H1 (cell line): ENCODE results near the gene MELTF. TPM values are rescaled to one million over a fixed set of nuclear protein-coding genes. Genes with fewer than 3 reads are reported as not detected.

ENCODE experiments used
- CTCF ChIA-PET: fragments of 300-600 bp; sonication (Branson Sonifier 250); formaldehyde crosslinking; loops from one replicate; lab custom pipeline; 2021; ENCODE audit not compliant: partially characterized antibody; lab: Charles Lee
- POLR2A ChIA-PET: fragments of 300-600 bp; sonication (Branson Sonifier 250); formaldehyde crosslinking; loops from one replicate; lab custom pipeline; 2021; ENCODE audit warnings: inconsistent platforms; ENCODE audit not compliant: partially characterized antibody; lab: Charles Lee
- DNase-seq, 2 experiments: peaks; one replicate each; pipeline versions ENCODE4 v3.0.0 to v3.0.0-alpha.2; 2010 to 2022; ENCODE audit warnings: low spot score in 2 of 2, low read depth in 1 of 2, mixed read lengths in 1 of 2
- FAIRE-seq: peaks from 2 replicates; lab custom pipeline; 2011; peaks lifted over from hg19 to GRCh38; lab: Jason Lieb, UNC
- H2AFZ ChIP-seq: 2 replicates; pipeline ENCODE4 v1.8.1; 2012; ENCODE audit warnings: low read length, inconsistent platforms
- H2AK5ac ChIP-seq: 2 replicates; pipeline ENCODE4 v1.6.1; 2013; ENCODE audit warnings: low read depth, low read length
- H2BK120ac ChIP-seq: replicated peaks from 2 replicates; pipeline ENCODE3; 2013; ENCODE audit warnings: low read depth, low read length, inconsistent platforms
- H2BK12ac ChIP-seq: 2 replicates; pipeline ENCODE4 v1.6.1; 2013; ENCODE audit warnings: low read depth, low read length
- H2BK15ac ChIP-seq: 2 replicates; pipeline ENCODE4 v1.6.1; 2013; ENCODE audit warnings: low read length
- H2BK20ac ChIP-seq: 2 replicates; pipeline ENCODE4 v1.6.1; 2013; ENCODE audit warnings: low read length
- H2BK5ac ChIP-seq: 2 replicates; pipeline ENCODE4 v1.6.1; 2013; ENCODE audit warnings: low read depth, low read length
- H3K14ac ChIP-seq: 2 replicates; pipeline ENCODE4 v1.6.1; 2013; ENCODE audit warnings: inconsistent platforms; ENCODE audit not compliant: insufficient read length
- H3K18ac ChIP-seq: 2 replicates; pipeline ENCODE4 v1.6.1; 2013; ENCODE audit warnings: low read length; ENCODE audit errors: extremely low read depth
- H3K23ac ChIP-seq: 2 replicates; pipeline ENCODE4 v1.6.1; 2013; ENCODE audit warnings: inconsistent platforms; ENCODE audit not compliant: insufficient read length
- H3K23me2 ChIP-seq: 2 replicates; pipeline ENCODE4 v1.6.1; 2013; ENCODE audit warnings: low read depth, low read length
- H3K27ac ChIP-seq: 2 replicates; pipeline ENCODE4 v1.6.1; 2011; ENCODE audit warnings: low read depth, low read length, inconsistent platforms
- H3K27me3 ChIP-seq, 4 experiments: replicated peaks in 1 of 4; 1 replicate in 1 of 4; 2 replicates in 3 of 4; pipeline versions ENCODE4 v1.6.1 to v1.8.1; 2011 to 2013; ENCODE audit warnings: low read length in 3 of 4, mild to moderate bottlenecking in 3 of 4, inconsistent platforms in 2 of 4, mixed read lengths in 2 of 4, moderate library complexity in 1 of 4; ENCODE audit not compliant: control insufficient read depth in 3 of 4, insufficient read depth in 3 of 4; ENCODE audit errors: extremely low read depth in 1 of 4
- H3K36me3 ChIP-seq, 4 experiments: 2 replicates each; pipeline versions ENCODE4 v1.6.1 to v1.8.1; 2011 to 2013; ENCODE audit warnings: mild to moderate bottlenecking in 4 of 4, low read length in 3 of 4, moderate library complexity in 2 of 4, control low read depth in 1 of 4, inconsistent platforms in 1 of 4; ENCODE audit not compliant: insufficient read depth in 4 of 4, control insufficient read depth in 2 of 4
- H3K4ac ChIP-seq: replicated peaks from 2 replicates; pipeline ENCODE3; 2013; ENCODE audit warnings: low read length, low read depth, mixed read lengths, inconsistent platforms; ENCODE audit not compliant: insufficient read length
- H3K4me1 ChIP-seq, 4 experiments: replicated peaks in 1 of 4; 1 replicate in 1 of 4; 2 replicates in 3 of 4; pipeline versions ENCODE4 v1.6.1 to v1.8.1; 2011 to 2013; ENCODE audit warnings: low read length in 3 of 4, inconsistent platforms in 2 of 4, mixed read lengths in 1 of 4; ENCODE audit not compliant: insufficient read depth in 4 of 4, control insufficient read depth in 3 of 4
- H3K4me2 ChIP-seq, 2 experiments: 2 replicates each; pipeline versions ENCODE4 v1.6.1 to v1.8.1; 2011 to 2013; ENCODE audit warnings: low read depth in 2 of 2, low read length in 2 of 2, control low read depth in 1 of 2, inconsistent platforms in 1 of 2, mild to moderate bottlenecking in 1 of 2; ENCODE audit not compliant: insufficient read depth in 1 of 2
- H3K4me3 ChIP-seq, 4 experiments: fragments of 200-600, 300-600 bp in 1 of 4; sonication (generic), shearing (Covaris generic), sonication (Bioruptor Twin) in 1 of 4; 2 replicates each; pipeline versions ENCODE4 v1.5.1 to v1.8.1; 2011 to 2016; ENCODE audit warnings: low read length in 4 of 4, low read depth in 3 of 4, control low read depth in 2 of 4, inconsistent platforms in 2 of 4, mild to moderate bottlenecking in 2 of 4, mixed read lengths in 1 of 4, moderate library complexity in 1 of 4; ENCODE audit not compliant: insufficient read depth in 2 of 4; ENCODE audit errors: extremely low read depth in 1 of 4
- H3K56ac ChIP-seq: replicated peaks from 2 replicates; pipeline ENCODE3; 2013; ENCODE audit warnings: low read depth, mild to moderate bottlenecking, mixed read lengths, low read length, inconsistent platforms; ENCODE audit not compliant: insufficient read length
- H3K79me1 ChIP-seq: 2 replicates; pipeline ENCODE4 v1.6.1; 2013; ENCODE audit warnings: low read depth, low read length, control low read depth
- H3K79me2 ChIP-seq, 2 experiments: 2 replicates each; pipeline versions ENCODE4 v1.6.1 to v1.8.1; 2012 to 2013; ENCODE audit warnings: low read length in 2 of 2, mild to moderate bottlenecking in 2 of 2, inconsistent platforms in 1 of 2; ENCODE audit not compliant: insufficient read depth in 2 of 2, control insufficient read depth in 1 of 2
- H3K9ac ChIP-seq, 4 experiments: replicated peaks in 1 of 4; 1 replicate in 1 of 4; 2 replicates in 3 of 4; pipeline versions ENCODE4 v1.6.1 to v1.8.1; 2011 to 2013; ENCODE audit warnings: low read depth in 3 of 4, low read length in 3 of 4, control low read depth in 2 of 4, mild to moderate bottlenecking in 2 of 4, moderate library complexity in 2 of 4, inconsistent platforms in 1 of 4; ENCODE audit errors: extremely low read depth in 1 of 4
- H3K9me3 ChIP-seq, 2 experiments: 2 replicates each; pipeline versions ENCODE4 v1.6.1 to v1.8.1; 2012 to 2013; ENCODE audit warnings: mild to moderate bottlenecking in 2 of 2, moderate library complexity in 2 of 2, control low read depth in 1 of 2, inconsistent platforms in 1 of 2, low read depth in 1 of 2, low read length in 1 of 2, mixed read lengths in 1 of 2; ENCODE audit not compliant: insufficient read depth in 2 of 2
- H4K20me1 ChIP-seq, 2 experiments: replicated peaks in 1 of 2; 2 replicates each; pipeline versions ENCODE3 to v1.8.1; 2011 to 2013; ENCODE audit warnings: inconsistent platforms in 2 of 2, low read length in 2 of 2, mild to moderate bottlenecking in 1 of 2; ENCODE audit not compliant: insufficient read depth in 2 of 2, control insufficient read depth in 1 of 2
- H4K5ac ChIP-seq: 2 replicates; pipeline ENCODE4 v1.6.1; 2013; ENCODE audit warnings: low read length, low read depth, mixed read lengths, inconsistent platforms; ENCODE audit not compliant: insufficient read length
- H4K8ac ChIP-seq: 2 replicates; pipeline ENCODE4 v1.8.0; 2013; ENCODE audit warnings: mild to moderate bottlenecking, moderate library complexity, low read length, inconsistent platforms; ENCODE audit not compliant: insufficient read depth; ENCODE audit errors: extremely low read depth
- H4K91ac ChIP-seq: replicated peaks from 2 replicates; pipeline ENCODE3; 2013; ENCODE audit warnings: low read length, mixed read lengths, inconsistent platforms; ENCODE audit not compliant: insufficient read length
- EGR1 ChIP-seq: IDR thresholded peaks from 2 replicates; pipeline ENCODE4 v1.6.1; 2011; ENCODE audit warnings: low read depth, low read length, borderline replicate concordance
- NANOG ChIP-seq: IDR thresholded peaks from 2 replicates; pipeline ENCODE4 v1.6.1; 2011; ENCODE audit warnings: low read length, low read depth, mild to moderate bottlenecking, inconsistent platforms; ENCODE audit not compliant: insufficient read depth, poor library complexity, severe bottlenecking
- POU5F1 ChIP-seq: IDR thresholded peaks from 2 replicates; pipeline ENCODE4 v1.6.1; 2011; ENCODE audit warnings: low read depth, mild to moderate bottlenecking, low read length, moderate library complexity
- SP1 ChIP-seq: IDR thresholded peaks from 2 replicates; pipeline ENCODE4 v1.6.1; 2011; ENCODE audit warnings: low read depth, low read length
- WGBS, 2 experiments: shearing (Covaris generic) in 1 of 2; methylation state at CpG; one replicate each; pipeline versions ENCODE4 v1.1.6 to v1.1.7; 2013 to 2015; ENCODE audit warnings: low lambda C conversion rate in 2 of 2, mixed read lengths in 2 of 2, inconsistent platforms in 1 of 2, low coverage in 1 of 2, missing lambda C conversion rate in 1 of 2; ENCODE audit not compliant: insufficient replicate concordance in 2 of 2, insufficient coverage in 1 of 2, insufficient read length in 1 of 2; ENCODE audit errors: extremely low coverage in 1 of 2, missing lambda C conversion rate in 1 of 2; 5-methylcytosine and 5-hydroxymethylcytosine counted together
- polyA plus RNA-seq, 7 experiments: library from polyadenylated mRNA; depleted of rRNA in 3 of 7; stranded (reverse) in 5 of 7; unstranded in 2 of 7; fragments of >200 nt in 5 of 7; fragments of 200-250 nt in 2 of 7; gene quantifications; 1 replicate in 5 of 7; 2 replicates in 1 of 7; 4 replicates in 1 of 7; pipeline versions ENCODE4 v1.2.1 to v1.2.3, GENCODE V29; 2011 to 2013; ENCODE audit warnings: missing spikeins in 2 of 7, mixed read lengths in 2 of 7
- total RNA-seq: library from RNA; stranded (reverse); fragmentation: NEBNext Ultra II Directional; extraction: Animal tissue kit (Norgen Biotek cat#: 25700); gene quantifications from 2 replicates; pipeline ENCODE4 v1.2.1, GENCODE V29; 2021
- TF ChIP-seq, protein P1 (sequence below): IDR thresholded peaks from 2 replicates; pipeline ENCODE4 v1.6.1; 2012; ENCODE audit warnings: inconsistent platforms

The MELTF gene
- total and polyA plus RNA-seq, 2 of the 8 experiments (the other 6 are each of a cell fraction or from before 2014, with no cell fraction given) = 1.7 to 3.5 TPM

DNA sequence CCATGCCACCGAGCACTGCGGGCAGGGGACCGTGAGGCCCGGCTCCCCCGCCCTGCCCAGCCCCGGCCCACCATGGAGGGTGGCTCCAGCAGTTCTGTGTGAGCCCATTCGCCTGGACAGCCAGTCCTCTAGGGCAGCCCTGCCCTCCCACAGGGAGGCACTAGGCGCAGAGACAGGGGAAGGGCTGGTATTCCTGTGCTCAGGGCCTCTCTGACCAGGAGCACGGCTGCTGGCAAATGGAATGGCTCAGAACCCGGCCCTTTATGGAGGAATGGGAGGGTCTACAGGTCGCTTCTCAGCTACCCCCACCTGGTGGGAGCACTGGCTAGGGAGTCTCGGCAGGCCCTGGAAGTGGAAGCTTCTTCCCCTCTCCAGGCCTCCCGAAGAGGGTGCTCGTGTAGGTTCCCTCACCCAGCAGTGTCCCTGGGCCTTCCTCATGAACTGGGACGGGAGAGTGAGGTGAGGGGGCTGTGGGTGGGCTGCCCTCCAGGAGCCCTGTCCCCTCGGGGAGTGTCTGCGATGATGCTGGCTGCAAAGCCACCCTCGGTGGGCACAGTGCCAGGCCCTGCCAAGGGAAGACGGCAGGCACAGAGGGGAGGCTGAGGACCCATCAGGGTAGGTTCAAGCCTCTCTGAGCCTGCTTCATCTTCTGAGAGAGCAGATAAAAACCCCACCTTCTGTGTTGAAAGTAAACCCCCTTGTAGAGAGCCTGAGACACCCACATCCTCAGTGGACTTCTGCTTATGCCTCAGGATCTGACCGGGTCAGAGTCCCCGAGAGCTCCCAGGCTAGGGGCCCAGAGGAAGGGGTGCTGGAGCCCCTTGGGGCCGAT lies 1.5 kb downstream of the MELTF start:
- Histone ChIP-seq H2AK5ac (no peak overlapping the region), H3K23me2 (peaks cover 9% of the 10 kb centered on the region; the same call in 1 of the 2 replicates), H3K4me2 (peak overlapping the region; percentile 52 to 80), H3K4me3 (peak overlapping the region in 2 of 4 experiments; percentile 46 to 74; a peak in 4 of 8 replicates), H3K18ac (no peak overlapping the region), H4K20me1 (peaks cover 0 to 4% of the 10 kb centered on the region in 2 experiments), H4K91ac (no peak overlapping the region), H2BK12ac (peak overlapping the region; percentile 50; the same call in 1 of the 2 replicates), H3K27me3 (peaks cover 9 to 21% (median 19%) of the 10 kb centered on the region in 4 experiments), H2BK120ac (no peak overlapping the region), H3K14ac (no peak overlapping the region), H3K4ac (no peak overlapping the region), H3K27ac (no peak overlapping the region), H3K56ac (no peak overlapping the region), H3K9ac (no peak overlapping the region), H4K5ac (no peak overlapping the region), H3K79me2 (no peaks in the 10 kb centered on the region), H3K23ac (no peak overlapping the region), H3K79me1 (no peaks in the 10 kb centered on the region), H3K36me3 (no peaks in the 10 kb centered on the region), H2BK5ac (no peak overlapping the region), H2BK20ac (no peak overlapping the region), H3K4me1 (peaks cover 0 to 4% (median 4%) of the 10 kb centered on the region in 4 experiments; a peak in 4 of 7 replicates), H4K8ac (peak overlapping the region; percentile 7; the same call in 1 of the 2 replicates), H3K9me3 (no peaks in the 10 kb centered on the region), H2BK15ac (peak overlapping the region; percentile 46; the same call in 1 of the 2 replicates), H2AFZ (no peak overlapping the region)
- FAIRE-seq = no peak
- POLR2A ChIA-PET = interaction anchor here (1.0 to 1.9 kb wide), 2 partner anchors 13 to 25 kb away, joined by 3 to 6 read pairs; no protein-coding TSS in a partner anchor
- TF ChIP-seq SP1 (no peak), NANOG (no peak), POU5F1 (no peak), EGR1 (no peak)
- TF ChIP-seq, protein P1, sequence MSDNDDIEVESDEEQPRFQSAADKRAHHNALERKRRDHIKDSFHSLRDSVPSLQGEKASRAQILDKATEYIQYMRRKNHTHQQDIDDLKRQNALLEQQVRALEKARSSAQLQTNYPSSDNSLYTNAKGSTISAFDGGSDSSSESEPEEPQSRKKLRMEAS = no peak
- DNase-seq = peak in 1 of 2 experiments; percentile 50
- whole genome bisulfite sequencing, 2 experiments = 80% methylated on average over 17 of the region's 22 CpGs; no CpG with 5 or more reads in 1 of the 2 experiments
- CTCF ChIA-PET = interaction anchor here (0.6 to 16.7 kb wide), 11 partner anchors 9 to 484 kb away, joined by 3 to 245 read pairs (median 5); no protein-coding TSS in a partner anchor
